GM21717 (cell line): ENCODE data around the gene EIPR1.

Experiments
- ATAC-seq: cut with Tn5 transposase; IDR thresholded peaks from one replicate; pipeline ENCODE4 v1.9.1; 2021; ENCODE audit warnings: mild to moderate bottlenecking, moderate library complexity; ENCODE audit not compliant: unreplicated experiment

EIPR1 gene

DNA sequence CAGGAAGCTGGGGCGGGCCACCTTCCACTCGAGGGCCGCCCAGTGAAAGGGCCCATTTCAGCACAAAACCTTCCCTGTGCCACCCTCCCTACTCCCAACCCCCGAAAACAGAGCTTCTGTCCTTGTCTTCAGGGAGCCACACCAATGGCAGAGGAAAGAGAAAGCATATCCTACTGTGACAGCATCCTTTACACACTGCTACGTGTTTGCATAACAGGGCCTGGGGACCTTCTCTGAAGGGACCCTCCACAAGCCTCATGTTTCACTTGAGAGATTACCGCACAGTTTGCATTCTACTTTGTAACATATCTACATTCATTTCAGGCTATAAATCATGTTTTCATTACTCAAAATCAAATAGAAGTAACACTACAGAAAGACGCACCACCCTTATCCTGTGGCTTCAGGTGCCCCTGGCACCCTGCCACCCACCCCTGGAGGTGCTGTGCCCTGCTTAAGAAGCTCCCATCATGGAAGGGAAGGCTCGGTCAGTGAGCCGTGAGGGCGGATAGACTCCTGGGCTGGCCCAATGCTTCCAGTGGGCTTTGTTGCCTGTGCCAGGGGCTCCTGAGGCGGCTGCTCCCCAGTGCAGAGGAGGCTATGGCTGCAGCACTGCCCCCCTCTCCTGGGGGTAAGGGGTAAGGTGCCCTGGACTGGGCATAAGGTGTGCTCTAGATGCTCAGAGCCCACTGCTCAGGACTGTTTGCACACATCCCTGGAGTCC, 52.0 kb downstream of the EIPR1 start:
- no peak for ATAC-seq

DNA sequence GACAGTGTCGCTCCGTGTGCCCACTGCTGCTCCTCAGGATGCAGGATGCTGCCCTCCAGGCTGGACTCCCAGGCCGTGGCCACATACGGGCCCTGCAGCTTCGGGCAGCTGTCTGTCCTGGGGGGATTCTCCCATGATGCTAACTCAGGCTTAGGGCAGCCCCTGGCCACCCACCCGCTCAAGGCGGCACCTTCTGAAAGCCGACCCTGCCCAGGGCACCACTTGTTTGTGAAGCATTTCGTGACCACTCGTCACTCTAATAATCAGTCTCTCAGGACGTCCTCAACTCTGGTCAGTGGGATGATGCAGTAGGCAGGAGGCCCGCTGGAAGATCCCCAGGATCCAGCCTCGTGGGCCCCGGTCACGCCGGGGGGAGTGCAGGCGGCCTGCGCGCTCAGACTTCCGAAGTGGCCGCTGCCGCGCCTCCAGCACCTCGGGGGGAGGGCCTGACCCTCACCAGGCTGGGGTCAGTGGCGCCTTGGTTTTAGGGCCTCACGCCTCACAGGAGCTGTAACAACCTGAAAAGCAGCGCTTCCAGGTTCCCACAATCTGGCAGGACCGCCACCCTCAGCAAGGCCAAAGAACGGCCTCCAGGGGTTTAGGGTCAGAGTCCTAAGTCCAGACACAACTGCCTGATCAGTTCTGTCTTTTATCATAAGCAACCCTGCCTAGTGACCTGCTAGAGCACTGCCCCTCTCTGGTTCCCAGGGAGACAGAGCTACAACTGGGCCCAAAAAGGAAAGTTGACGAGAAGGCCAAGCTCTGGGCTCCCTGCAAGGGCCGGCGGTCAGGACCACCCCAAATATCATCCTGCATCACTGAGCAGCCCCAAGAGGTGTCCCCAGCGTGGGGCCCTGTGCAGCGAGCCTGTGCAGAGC, 53.0 kb downstream of the EIPR1 start:
- ATAC-seq = no peak

DNA sequence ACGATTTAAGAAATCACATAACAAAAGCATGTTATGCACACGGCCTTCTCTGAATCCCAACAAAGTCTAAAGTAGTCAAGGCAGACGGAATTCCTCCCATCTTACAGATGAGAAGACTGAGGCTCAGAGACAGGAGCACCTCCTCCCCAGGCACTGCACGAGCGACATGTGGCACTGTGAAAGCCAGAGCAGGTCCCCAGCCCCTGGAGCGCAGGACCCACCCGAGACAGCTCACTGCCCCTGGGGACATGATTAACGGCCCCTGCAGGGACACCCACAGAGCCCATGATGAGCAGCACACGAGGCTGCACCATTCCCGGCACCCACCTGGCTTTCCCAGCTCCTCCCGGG, 53.6 kb downstream of the EIPR1 start:
- no peak for ATAC-seq

DNA sequence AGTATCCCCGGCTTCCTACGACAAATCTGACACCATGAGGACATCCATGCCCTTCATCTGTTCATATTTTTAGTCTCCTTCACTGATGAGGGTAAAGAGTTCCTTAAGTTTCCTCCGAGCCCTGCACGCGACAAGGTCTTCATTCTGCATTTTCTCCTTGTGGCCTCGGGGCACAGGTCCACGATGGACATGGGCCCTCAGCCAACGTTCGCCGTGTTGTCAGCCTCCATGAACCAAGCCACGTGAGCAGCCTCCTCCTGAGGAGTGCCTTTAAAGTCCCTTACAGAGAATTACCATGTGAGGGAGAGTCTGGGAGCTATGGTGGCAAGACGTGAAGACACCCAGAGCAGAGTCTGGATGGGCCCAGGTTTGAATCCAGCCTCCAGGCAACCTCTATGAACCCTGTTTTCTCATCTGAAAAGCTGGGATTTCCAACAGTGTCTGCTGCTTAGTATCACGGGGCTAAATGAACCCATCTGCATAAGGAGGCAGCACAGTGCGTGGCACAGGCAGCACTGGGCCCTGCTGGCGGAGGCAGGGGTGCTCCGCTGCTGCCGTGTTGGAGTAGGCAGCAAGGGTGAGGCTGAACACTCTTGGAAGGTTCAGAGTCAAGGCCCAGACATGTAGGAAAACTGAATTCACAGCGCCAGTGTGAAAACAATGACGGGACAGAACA, 54.1 kb downstream of the EIPR1 start:
- ATAC-seq = no peak

DNA sequence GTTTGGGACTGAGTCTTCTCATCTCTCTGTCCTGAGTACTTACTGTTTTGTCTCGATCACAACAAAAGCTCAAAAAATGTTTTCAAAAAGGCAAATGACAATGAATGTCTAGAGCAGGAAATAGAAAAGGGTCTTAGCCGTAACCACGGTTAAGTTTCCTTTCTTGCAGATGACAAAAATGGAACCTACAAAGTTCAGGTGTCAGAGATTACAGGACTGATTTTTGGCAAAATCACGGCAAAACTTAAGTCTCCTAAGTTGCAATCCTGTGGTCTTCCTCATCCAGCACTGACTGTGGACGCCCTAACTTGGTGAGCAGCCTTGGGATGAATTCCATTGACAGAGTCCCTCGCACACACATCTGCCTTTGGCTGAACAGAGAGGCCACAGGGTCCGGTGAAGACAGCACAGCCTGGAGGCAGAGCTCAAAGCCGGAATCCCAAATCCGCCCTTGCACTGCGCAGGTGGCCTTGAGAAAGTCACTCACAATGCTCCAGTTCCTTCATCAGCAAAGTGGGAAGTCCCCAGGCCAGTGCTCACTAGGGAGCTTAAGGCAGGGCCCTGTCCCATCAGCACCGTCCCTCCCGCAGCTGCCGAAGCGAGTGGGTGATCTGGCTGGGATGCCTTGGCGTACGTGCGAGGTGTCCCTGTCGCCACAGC, 55.2 kb downstream of the EIPR1 start:
- ATAC-seq = no peak

DNA sequence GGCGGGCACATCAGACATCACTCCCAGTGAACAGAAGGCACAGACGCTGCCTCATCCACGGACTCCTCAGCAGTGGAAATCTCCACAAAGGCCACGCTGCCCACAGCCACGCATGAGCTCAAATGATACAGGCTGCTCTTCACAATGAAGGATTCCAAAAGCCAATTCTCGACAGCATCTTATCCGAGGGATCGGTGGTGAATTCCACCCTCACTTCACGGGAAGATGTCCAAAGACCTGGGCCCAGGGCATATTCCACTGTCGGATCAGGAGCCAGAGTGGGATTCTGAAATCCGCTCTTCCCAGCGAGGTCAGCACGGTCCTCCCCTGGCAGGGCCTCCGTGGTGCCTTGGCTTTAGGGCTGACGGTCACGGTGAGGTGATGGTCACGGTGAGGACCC, 55.8 kb downstream of the EIPR1 start:
- ATAC-seq = no peak

DNA sequence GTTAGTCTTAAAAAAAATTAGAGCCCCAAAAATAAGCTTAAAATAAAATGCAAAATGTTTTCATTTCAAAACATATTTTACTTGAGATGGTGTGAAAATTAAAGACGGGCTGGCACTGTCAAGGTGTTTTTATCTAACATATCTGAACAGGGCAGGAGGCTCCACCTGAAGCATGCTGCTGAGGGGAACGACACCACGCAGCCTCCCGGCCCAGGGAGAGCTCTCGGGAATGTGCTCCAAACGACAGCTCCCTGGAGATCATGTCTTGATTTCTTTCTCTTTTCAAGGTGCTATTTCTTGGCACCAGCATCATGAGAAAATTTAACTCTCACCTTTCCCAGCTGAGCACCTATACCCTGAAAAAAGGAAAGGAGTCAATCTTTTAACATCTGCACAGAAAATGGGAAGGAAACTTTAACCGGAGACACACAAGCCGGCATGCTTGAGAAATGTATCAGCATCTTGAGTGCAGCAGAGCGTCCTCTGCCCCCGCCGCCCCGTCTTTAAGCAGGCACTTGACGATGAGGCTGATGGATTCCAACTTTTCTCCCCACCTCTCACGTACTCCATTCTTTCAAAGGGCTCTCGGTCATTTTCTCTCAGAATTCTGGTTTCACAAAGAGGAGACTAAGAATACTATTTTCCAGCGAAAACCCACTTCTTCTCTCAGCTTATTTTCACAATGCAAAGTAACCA, 56.6 kb downstream of the EIPR1 start:
- ATAC-seq = no peak

DNA sequence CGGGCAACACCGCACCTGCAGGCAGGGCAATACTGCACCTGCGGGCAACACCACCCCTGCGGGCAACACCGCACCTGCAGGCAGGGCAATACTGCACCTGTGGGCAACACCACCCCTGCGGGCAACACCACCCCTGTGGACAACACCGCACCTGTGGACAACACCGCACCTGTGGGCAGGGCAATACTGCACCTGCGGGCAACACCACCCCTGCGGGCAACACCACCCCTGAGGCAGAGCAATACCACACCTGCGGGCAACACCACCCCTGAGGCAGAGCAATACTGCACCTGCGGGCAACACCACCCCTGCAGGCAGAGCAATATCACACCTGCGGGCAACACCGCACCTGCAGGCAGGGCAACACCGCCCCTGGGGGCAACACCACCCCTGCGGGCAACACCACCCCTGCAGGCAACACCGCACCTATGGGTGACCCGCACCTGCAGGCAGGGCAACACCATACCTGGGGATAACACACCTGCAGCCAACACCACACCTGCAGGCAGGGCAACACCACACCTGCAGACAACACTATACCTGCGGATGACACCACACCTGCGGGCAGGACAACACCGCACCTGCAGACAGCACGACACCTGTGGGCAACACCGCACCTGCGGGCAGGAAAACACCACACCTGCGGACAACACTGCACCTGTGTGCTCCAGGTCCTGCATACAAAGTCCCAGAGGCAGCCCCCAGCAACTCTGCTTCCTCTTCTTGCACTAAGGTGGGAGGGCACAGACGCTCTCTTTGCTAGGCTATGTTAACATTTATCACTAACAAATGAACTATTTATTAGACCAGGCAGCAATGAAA, 57.7 kb downstream of the EIPR1 start:
- no peak for ATAC-seq

DNA sequence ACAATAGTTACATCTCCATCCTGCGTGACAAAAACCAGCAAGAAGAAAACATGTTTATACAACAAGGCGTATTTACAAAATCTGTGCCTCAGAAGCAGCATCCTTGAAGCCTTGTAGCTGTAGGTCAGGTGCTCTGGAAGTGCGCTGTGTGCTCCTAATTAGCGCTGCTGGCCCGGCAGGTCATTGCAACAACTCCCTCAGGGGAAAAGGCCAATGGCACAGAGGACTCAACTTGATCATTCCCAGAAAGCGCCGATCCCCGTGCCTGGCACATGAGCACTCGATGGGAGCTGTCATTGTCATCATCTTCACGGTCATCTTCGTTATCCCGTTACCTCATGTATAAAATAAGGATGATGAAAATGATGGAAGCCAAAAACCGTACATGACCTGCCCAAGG, 58.5 kb downstream of the EIPR1 start:
- ATAC-seq = no peak

DNA sequence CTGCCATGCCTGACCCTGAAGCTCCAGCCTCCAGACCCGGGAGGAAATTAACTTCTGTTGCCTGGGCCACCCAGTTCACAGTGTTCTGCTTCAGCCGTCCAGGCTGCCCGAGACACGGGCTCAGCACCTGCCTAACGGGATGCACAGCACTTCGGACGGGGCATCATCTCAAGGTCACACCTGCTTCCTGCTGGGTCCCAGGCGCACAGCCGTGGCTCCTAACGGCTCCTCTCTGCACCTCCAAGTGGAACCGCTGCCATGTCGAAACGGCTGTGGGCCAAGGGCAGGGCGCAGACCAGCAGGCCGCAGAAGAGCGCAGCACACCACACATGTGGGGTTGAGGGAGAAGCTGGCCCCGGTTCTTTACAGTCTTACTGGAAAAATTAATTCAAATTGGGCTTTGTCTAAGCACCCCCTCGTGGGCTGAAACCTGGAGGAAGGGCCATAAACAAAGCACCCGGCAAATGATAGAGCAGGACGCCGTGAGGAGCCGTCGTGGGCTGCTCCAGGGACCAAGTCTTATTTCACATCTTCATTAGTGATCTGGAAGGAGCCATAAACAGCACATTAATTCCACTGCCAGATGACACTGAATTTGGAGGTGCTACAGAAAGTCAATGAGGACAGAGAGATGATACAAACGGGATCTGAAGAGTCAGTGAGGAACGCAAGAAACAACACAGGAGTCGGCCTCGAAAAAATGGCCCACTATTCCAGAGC, 59.6 kb downstream of the EIPR1 start:
- no peak for ATAC-seq

DNA sequence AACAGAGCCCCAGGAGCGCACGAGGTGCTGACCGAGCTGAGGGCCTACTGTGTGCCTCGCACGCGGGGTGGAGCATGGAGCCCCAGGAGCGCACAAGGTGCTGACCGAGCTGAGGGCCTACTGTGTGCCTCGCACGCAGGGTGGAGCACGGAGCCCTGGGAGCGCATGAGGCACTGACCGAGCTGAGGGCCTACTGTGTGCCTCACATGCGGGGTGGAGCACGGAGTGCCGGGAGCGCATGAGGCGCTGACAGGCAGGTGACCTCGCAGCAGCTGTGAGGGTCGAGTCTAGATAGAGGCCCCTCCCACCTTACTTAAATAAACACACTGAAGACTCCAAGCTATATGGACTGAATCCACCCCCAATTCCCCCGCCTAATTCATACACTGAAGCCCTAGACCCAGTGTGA, 60.3 kb downstream of the EIPR1 start:
- no peak for ATAC-seq

DNA sequence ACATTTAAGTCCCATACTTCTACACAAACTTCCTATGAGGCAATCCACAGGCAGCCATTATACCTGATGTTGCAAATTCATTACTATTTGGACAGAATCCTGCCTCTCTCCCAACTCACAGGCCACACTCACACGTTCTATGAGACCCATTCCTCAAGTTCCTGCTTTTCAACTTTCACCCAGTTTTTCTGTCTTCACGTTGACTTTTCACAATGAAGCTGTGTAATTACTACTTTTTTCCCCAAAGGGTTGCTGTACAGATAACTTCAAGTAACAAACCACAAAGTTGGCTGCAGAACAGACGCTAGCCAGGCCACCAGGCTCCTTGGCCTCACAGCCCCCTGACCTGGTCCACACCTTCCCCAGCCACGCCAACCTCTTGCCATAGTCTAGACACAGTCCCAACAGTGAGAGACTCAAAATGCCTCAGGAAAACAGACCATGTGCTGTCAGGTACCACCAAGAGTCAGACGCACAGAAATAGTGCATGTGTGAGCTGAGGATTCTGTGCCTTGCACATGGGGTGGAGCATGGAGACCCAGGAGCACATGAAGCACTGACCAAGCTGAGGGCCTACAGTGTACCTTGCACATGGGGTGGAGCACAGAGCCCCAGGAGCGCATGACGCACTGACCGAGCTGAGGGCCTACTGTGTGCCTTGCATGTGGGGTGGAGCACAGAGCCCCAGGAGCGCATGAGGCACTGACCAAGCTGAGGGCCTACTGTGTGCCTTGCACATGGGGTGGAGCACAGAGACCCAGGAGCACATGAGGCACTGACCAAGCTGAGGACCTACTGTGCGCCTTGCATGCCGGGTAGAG, 61.0 kb downstream of the EIPR1 start:
- ATAC-seq = no peak

DNA sequence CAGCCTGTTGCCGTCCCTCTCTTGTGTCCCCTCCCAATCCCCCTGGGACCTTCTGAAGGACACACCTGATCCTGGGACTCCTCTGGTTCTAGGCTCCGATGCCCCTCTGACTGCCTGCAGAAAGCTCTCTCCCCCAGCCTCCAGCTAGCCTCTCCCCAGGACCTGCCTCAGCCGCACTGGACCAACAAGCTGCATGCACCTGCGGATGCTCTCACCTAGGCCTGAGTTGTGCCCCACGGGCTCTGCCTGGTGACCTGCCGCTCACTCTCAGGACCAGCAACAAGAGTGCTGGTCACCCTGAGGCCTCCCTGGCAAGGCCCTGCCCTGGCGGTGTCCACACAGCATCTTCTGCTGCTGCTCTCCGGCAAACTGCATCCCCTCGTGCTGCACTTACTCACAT, 63.0 kb downstream of the EIPR1 start:
- no peak for ATAC-seq

DNA sequence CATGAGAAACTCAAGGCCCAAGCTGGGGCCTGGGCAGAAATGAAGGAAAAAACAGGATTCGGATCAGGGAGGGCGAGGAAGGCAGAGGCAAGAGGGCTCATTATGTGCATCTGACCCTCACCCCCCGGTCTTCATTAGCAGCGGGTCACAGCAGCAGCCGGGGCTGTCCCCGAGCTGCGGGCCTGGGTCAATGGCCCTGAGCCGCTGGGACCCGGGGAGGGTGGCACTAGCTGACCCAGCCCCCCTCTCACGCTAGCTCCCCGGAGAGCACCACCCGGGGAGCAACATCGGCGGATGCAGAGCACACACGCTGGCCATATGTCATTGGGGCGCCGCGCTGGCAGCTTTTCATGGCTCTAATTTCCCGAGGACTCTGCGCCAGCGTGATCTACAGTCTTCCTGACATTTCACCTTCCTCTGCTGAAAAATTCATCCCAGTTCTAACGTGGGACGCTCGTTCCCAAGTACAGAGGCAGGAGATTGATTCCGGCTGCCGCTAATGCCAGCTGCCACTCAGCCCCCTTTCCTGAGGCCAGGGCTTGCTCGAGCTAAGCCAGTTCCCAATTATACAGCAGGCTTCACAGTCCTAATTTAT, 63.7 kb downstream of the EIPR1 start:
- no peak for ATAC-seq

DNA sequence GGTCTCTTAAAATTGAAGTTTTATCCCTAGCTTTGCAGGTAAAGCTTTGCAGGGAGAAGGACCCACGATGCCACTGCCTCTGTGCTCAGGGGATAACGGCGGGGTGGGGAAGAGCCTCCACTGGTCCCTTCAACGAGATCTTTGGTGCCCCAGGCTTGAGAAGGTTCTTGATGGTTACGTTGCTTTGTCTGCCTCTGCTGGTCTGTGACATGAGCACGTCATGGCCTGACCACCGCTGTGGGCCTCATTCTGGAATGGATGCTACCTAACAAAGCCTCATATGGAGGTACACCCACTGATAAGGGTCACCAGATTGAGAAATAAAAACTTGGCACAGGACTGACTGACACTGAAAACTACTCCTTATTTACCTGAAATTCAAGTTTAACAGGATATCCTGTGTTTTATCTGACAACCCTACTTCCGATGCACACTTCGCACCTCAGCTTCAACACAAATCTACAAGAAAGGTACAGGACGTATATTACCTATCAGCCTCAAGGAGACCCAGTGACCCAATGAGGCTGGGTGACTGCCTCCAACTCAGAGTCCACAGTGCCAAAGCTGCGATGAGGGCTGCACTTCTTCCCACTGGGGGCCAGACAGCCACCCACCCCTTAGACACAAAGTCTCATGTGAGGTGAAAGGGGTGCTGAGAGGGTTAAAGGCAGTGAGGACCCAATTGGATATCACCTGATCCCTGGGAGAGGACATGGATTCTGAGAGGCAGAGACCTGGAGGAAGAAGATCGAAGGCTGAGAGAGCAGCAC, 64.9 kb downstream of the EIPR1 start:
- ATAC-seq = no peak

DNA sequence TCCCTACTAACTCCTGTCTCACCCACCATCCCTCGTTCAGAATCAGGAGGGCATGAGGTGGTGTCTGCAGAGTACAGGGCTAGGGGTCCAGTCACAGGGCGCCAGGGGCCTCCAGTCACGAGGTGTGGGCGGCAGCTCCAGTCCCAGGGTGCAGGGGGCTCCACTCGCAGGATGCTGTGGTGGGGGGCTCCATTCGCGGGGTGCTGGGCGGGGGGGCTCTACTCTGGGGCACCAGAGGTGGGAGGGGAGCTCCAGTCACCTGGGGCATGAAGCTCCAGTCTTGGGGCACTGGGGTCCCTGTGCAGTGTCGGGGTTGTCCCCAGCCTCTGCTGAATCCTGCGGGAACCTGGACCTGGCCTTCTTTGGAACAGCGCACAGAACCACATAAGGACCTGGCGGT, 66.0 kb downstream of the EIPR1 start:
- ATAC-seq = no peak
